HepG2 (cell line): ENCODE data around the gene KCNF1. TPM values are rescaled to one million over a fixed set of nuclear protein-coding genes. Genes with fewer than 3 reads are reported as not detected.
A peak's percentile ranks its signal among the peaks of the same experiment; 100 is the strongest.

Experiments
- ATF7 ChIP-seq, 2 experiments: fragments of 450-650 bp in 1 of 2; sonication (generic) in 1 of 2; formaldehyde crosslinking in 1 of 2; IDR thresholded peaks; 2 replicates each; pipeline versions ENCODE4 v1.4.0 to v1.6.1; 2016 to 2020; ENCODE audit warnings: antibody characterized with exemption in 1 of 2, mild to moderate bottlenecking in 1 of 2, missing genetic modification reagents in 1 of 2
- BHLHE40 ChIP-seq: IDR thresholded peaks from 2 replicates; pipeline ENCODE4 v1.6.1; 2011; ENCODE audit warnings: low read length, improper control_type of control experiment
- HMGXB3 ChIP-seq: sonication (generic); formaldehyde crosslinking; IDR thresholded peaks from 2 replicates; pipeline ENCODE4 v1.4.0; 2020; ENCODE audit warnings: missing genetic modification reagents, borderline replicate concordance
- ZBTB44 ChIP-seq: sonication (generic); formaldehyde crosslinking; IDR thresholded peaks from 2 replicates; pipeline ENCODE4 v1.4.0; 2020; ENCODE audit warnings: missing genetic modification reagents
- ZNF20 ChIP-seq: sonication (generic); formaldehyde crosslinking; IDR thresholded peaks from 2 replicates; pipeline ENCODE4 v1.4.0; 2020; ENCODE audit warnings: mild to moderate bottlenecking, moderate library complexity, missing genetic modification reagents
- ZNF280B ChIP-seq: sonication (generic); formaldehyde crosslinking; IDR thresholded peaks from 2 replicates; pipeline ENCODE4 v1.5.0; 2020; ENCODE audit warnings: missing genetic modification reagents, mild to moderate bottlenecking, borderline replicate concordance
- ZNF382 ChIP-seq: sonication (generic); formaldehyde crosslinking; IDR thresholded peaks from 2 replicates; pipeline ENCODE4 v1.5.0; 2020; ENCODE audit warnings: missing genetic modification reagents, mild to moderate bottlenecking, borderline replicate concordance
- ZNF510 ChIP-seq: sonication (generic); formaldehyde crosslinking; IDR thresholded peaks from 2 replicates; pipeline ENCODE4 v1.4.0; 2020; ENCODE audit warnings: low read depth, mild to moderate bottlenecking, missing genetic modification reagents
- ZNF598 ChIP-seq: sonication (generic); formaldehyde crosslinking; IDR thresholded peaks from 2 replicates; pipeline ENCODE4 v1.5.1; 2020; ENCODE audit warnings: mild to moderate bottlenecking, missing genetic modification reagents, borderline replicate concordance
- ZNF720 ChIP-seq: sonication (generic); formaldehyde crosslinking; IDR thresholded peaks from 2 replicates; pipeline ENCODE4 v1.4.0; 2020; ENCODE audit warnings: missing genetic modification reagents
- polyA plus RNA-seq, 8 experiments: library from polyadenylated mRNA; depleted of rRNA in 3 of 8; stranded (reverse) in 7 of 8; unstranded in 1 of 8; fragments of >200 nt; fragmentation: Illumina TruSeq in 4 of 8; extraction: Trizol in 4 of 8; gene quantifications; 2 replicates each; pipeline versions ENCODE4 v1.2.1 to v1.2.3, GENCODE V29; 2011 to 2016; ENCODE audit warnings: low read depth in 4 of 8, missing spikeins in 1 of 8, mixed read lengths in 1 of 8; ENCODE audit not compliant: insufficient read depth in 1 of 8
- total RNA-seq, 5 experiments: library from RNA; depleted of rRNA; stranded (reverse); fragments of >200 nt; fragmentation: Illumina TruSeq; extraction: Trizol; gene quantifications; 2 replicates each; pipeline ENCODE4 v1.2.3, GENCODE V29; 2016; ENCODE audit warnings: low read depth in 1 of 5
- TF ChIP-seq, protein P1 (sequence below): sonication (generic); formaldehyde crosslinking; IDR thresholded peaks from 2 replicates; pipeline ENCODE4 v1.5.0; 2020; ENCODE audit warnings: mild to moderate bottlenecking, missing genetic modification reagents, moderate library complexity

Gene KCNF1
- total and polyA plus RNA-seq, 2 of the 13 experiments (the other 11 are each of a cell fraction or from before 2014, with no cell fraction given) = 0.09 to 0.12 TPM

GRCh38 chr2:10935953-10936942 lies 24.5 kb downstream of the KCNF1 start (continued):
- TF ChIP-seq, protein P1, sequence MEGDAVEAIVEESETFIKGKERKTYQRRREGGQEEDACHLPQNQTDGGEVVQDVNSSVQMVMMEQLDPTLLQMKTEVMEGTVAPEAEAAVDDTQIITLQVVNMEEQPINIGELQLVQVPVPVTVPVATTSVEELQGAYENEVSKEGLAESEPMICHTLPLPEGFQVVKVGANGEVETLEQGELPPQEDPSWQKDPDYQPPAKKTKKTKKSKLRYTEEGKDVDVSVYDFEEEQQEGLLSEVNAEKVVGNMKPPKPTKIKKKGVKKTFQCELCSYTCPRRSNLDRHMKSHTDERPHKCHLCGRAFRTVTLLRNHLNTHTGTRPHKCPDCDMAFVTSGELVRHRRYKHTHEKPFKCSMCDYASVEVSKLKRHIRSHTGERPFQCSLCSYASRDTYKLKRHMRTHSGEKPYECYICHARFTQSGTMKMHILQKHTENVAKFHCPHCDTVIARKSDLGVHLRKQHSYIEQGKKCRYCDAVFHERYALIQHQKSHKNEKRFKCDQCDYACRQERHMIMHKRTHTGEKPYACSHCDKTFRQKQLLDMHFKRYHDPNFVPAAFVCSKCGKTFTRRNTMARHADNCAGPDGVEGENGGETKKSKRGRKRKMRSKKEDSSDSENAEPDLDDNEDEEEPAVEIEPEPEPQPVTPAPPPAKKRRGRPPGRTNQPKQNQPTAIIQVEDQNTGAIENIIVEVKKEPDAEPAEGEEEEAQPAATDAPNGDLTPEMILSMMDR (CRISPR knock-in tag) = 0 out of 2 replicates have a peak, but pooled peaks have one; percentile 20
- TF ChIP-seq HMGXB3 (no peak), ZNF720 (CRISPR knock-in tag) (no peak), ZNF510 (CRISPR knock-in tag) (no peak), BHLHE40 (peak; percentile 95), ZBTB44 (CRISPR knock-in tag) (no peak), ATF7 (IDR thresholded peaks at IDR 0.05) (peak; percentile 31; the same call in 1 of the 2 replicates), ATF7 (CRISPR knock-in tag; IDR thresholded peaks at IDR 0.05) (peak; percentile 51; the same call in 1 of the 2 replicates), ZNF20 (CRISPR knock-in tag) (no peak), ZNF280B (CRISPR knock-in tag) (no peak), ZNF382 (no peak; the same call in 1 of the 2 replicates), ZNF598 (CRISPR knock-in tag) (no peak)
